BJ (cell line): ENCODE measurements around the gene HOXC11. TPM values are rescaled to one million over a fixed set of nuclear protein-coding genes. Genes with fewer than 3 reads are reported as not detected.

Source experiments
- CTCF ChIA-PET: fragments of 350-600 bp; formaldehyde crosslinking; extraction: SDS; loops from one replicate; lab custom pipeline; 2021; ENCODE audit warnings: antibody characterized with exemption, inconsistent platforms; lab: Yijun Ruan, JAX
- POLR2A ChIA-PET: fragments of 300-600 bp; sonication (Branson Sonifier 250); formaldehyde crosslinking; extraction: SDS; loops from one replicate; lab custom pipeline; 2021; ENCODE audit warnings: antibody characterized with exemption; lab: Charles Lee
- DNase-seq: peaks from one replicate; pipeline ENCODE4 v3.0.0-alpha.2; 2011; ENCODE audit warnings: low read depth
- H3K27me3 ChIP-seq: 2 replicates; pipeline ENCODE4 v1.6.0; 2011; ENCODE audit warnings: low read length; ENCODE audit not compliant: control insufficient read depth, insufficient read depth
- H3K36me3 ChIP-seq: 2 replicates; pipeline ENCODE4 v1.5.1; 2011; ENCODE audit warnings: low read length; ENCODE audit not compliant: control insufficient read depth, insufficient read depth
- H3K4me3 ChIP-seq: 2 replicates; pipeline ENCODE4 v1.5.1; 2011; ENCODE audit warnings: low read depth, mild to moderate bottlenecking, control low read depth, low read length
- CTCF ChIP-seq: IDR thresholded peaks from 2 replicates; pipeline ENCODE4 v1.5.1; 2011; ENCODE audit warnings: low read depth, mild to moderate bottlenecking, control low read depth, inconsistent platforms, low read length, moderate library complexity; ENCODE audit not compliant: insufficient read depth
- polyA plus RNA-seq: library from polyadenylated mRNA; depleted of rRNA; stranded (reverse); fragments of >200 nt; gene quantifications from 2 replicates; pipeline ENCODE4 v1.2.3, GENCODE V29; 2011

HOXC11 gene
- polyA plus RNA-seq, 1 experiment: 4.9 TPM

GRCh38 chr12:53939141-53940108, 33.5 kb upstream of the HOXC11 start:
- DNase-seq: no peak
- no peak for TF ChIP-seq CTCF
- ChIA-PET CTCF (interaction anchor here (0.6 to 1.5 kb wide), 4 partner anchors 28 to 496 kb away, joined by 3 to 5 read pairs (median 4); partner anchors contain the start of gene HOXC5), POLR2A (no interaction called here)
- peak overlapping the region; percentile 44 for H3K4me3 ChIP-seq
- H3K36me3 ChIP-seq: no peaks in the 10 kb centered on the region
- H3K27me3 ChIP-seq: peaks cover 71% of the 10 kb centered on the region

- no peaks in the 10 kb centered on the region for H3K36me3 ChIP-seq
- no peak for DNase-seq
- POLR2A ChIA-PET: interaction anchor here (0.6 kb wide), 1 partner anchor 14 kb away, joined by 8 read pairs; the partner anchor contains the start of gene HOXC12
- peaks cover 69% of the 10 kb centered on the region for H3K27me3 ChIP-seq
- CTCF ChIA-PET: interaction anchor here (1.3 kb wide), 1 partner anchor 267 kb away, joined by 4 read pairs; no protein-coding TSS in a partner anchor
- TF ChIP-seq CTCF: no peak
- peak overlapping the region; percentile 44; the same call in 1 of the 2 replicates for H3K4me3 ChIP-seq
Observed at GRCh38 chr12:53940443-53941014, 32.4 kb upstream of the HOXC11 start.

DNA sequence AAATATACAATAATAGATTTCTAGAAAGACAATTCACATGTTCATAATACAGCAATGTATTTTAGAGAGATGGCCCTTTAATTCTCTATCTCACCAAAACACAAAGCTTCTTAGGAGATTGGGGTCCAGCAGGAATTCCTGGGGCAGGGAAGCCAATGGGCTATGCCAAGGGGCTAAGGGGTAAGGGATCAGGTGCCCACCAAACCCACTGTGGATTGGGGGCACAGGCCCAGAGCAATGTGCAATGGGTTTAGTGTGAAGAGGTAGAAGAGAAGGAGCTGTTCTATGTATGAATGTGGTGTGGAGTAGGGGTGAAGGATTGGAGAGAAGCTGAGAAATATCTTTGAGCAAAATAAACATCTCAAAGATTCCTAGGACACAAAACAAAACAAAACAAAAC, 31.7 kb upstream of the HOXC11 start:
- DNase-seq: no peak
- POLR2A ChIA-PET: no interaction called here
- no peak for TF ChIP-seq CTCF
- Histone ChIP-seq H3K27me3 (peaks cover 69% of the 10 kb centered on the region), H3K36me3 (no peaks in the 10 kb centered on the region), H3K4me3 (no peak overlapping the region)
- CTCF ChIA-PET: interaction anchor here (1.2 to 1.3 kb wide), 3 partner anchors 12 to 266 kb away, joined by 3 to 4 read pairs (median 4); no protein-coding TSS in a partner anchor

DNA sequence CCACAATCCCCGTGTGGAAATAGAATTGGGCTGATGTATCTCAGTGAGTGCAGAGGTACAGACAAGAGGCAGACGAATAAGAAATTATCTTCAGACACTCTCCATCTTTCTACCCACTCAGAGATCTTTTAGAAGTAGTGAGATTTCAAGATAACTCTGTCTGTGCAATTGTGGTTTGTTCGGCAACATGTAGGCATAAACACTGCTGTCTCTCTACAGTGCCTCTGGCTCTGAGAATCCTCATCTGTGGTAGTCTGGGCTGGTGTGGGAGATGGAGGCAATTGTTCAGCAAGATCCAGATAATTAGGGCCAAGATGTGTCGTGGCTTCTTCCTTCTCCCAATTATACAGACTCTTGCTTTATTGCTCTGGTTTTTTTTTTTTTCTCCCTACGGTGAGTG, 31.2 kb upstream of the HOXC11 start:
- Histone ChIP-seq H3K27me3 (peaks cover 70% of the 10 kb centered on the region), H3K4me3 (no peak overlapping the region), H3K36me3 (no peaks in the 10 kb centered on the region)
- POLR2A ChIA-PET: no interaction called here
- DNase-seq: no peak
- TF ChIP-seq CTCF: no peak
- CTCF ChIA-PET: interaction anchor here (1.2 to 1.3 kb wide), 3 partner anchors 12 to 266 kb away, joined by 3 to 4 read pairs (median 4); no protein-coding TSS in a partner anchor

DNA sequence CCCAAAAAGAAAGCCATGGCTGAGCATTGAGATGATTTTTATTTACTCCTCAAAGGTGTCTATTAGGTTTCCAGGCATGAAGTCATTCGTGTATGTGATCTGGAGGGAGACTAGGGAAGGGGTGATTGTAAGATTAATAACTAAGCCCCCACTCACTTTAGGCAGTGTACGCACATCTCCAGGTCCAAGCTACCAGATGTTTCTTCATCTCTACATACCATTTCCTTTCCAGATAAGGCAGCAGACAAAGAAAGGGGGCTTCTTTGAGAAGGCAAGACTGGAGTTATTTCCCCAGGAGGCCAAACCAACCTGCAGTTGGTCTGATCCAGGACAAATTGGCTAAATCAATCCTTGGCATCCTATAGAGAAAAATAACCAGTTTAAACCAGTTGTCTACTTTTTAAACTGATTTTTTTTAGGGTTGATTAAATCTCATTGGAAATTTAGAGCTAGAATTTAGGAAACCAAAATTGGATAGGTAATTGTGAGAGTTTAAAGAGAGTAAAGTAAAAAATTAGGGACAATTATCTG, 30.4 kb upstream of the HOXC11 start:
- Histone ChIP-seq H3K36me3 (no peaks in the 10 kb centered on the region), H3K4me3 (no peak overlapping the region), H3K27me3 (peaks cover 65% of the 10 kb centered on the region)
- ChIA-PET POLR2A (no interaction called here), CTCF (interaction anchor here (1.2 kb wide), 2 partner anchors 11 to 240 kb away, joined by 3 to 4 read pairs; no protein-coding TSS in a partner anchor)
- TF ChIP-seq CTCF: no peak
- no peak for DNase-seq
